Diencephalon (tissue), 1 donor: ENCODE data around the gene GALNT15. TPM values are rescaled to one million over a fixed set of nuclear protein-coding genes. Genes with fewer than 3 reads are reported as not detected.

Experiments
- total RNA-seq: library from RNA; depleted of rRNA; stranded (reverse); fragments of >200 nt; gene quantifications from one replicate; pipeline ENCODE4 v1.2.3, GENCODE V29; 2014

The GALNT15 gene, protein sequence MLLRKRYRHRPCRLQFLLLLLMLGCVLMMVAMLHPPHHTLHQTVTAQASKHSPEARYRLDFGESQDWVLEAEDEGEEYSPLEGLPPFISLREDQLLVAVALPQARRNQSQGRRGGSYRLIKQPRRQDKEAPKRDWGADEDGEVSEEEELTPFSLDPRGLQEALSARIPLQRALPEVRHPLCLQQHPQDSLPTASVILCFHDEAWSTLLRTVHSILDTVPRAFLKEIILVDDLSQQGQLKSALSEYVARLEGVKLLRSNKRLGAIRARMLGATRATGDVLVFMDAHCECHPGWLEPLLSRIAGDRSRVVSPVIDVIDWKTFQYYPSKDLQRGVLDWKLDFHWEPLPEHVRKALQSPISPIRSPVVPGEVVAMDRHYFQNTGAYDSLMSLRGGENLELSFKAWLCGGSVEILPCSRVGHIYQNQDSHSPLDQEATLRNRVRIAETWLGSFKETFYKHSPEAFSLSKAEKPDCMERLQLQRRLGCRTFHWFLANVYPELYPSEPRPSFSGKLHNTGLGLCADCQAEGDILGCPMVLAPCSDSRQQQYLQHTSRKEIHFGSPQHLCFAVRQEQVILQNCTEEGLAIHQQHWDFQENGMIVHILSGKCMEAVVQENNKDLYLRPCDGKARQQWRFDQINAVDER
- total RNA-seq: 5.8 TPM

DNA sequence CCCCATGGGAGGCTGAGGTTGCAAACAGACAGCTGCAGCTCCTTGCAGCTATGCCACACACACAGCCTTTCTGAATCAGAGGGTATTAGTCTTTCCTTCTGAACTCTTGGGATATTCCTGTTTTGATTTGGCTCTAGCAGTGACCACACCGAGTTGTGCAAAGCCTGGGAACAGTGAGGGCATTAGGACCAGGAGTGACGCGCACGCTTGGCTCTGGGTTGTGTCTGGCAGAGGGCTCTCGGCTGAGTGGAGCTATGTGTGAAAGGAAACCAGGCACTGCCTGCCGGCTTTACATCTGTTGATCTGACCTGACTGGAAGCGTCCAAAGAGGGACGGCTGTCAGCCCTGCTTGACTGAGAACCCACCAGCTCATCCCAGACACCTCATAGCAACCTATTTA lies at the start of gene GALNT15:
Gene GALNT15, plus strand, starts transcription at position 292 of the 400 bp plus-strand sequence. CDS start 472 bp downstream, outside the sequence.

DNA sequence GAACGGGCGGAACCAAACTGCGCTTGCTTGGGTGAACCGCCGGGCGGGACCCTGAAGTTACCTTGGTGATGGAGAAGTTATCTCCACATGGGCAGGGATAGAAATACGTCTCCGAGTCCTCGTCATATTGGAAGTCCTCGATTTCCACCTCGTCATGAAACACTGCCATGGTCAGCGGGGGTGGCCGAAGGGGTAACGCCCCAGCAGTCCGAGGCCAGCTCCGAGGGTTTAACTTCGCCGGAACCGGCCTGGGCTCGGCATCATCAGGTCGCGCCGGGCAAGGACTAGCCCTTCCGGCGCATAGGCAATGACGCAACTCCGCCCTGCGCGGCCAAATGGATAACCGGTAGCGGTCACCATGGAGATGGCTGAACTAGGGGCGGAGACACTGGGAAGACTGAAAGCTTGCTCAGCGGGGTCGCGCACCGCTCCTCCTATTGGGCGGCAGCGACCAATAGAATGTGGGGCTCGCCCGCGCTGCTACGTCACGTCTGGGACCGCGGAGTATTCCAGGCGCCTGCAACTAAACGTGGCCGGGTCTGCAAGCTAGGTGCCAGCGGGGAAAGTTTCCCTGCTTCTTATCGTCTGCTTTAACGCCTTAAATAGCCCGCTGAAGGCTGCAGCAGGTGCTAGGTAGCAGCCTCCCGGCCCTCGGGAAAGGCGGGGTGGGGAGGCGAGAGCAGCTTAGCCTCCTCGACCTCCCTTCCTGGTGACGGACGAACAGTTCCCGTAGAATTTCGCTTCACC lies 90.4 kb downstream of the GALNT15 start, which contains the start of the genes DPH3 and OXNAD1:
Gene DPH3, minus strand, starts transcription at position 236 of the 747 bp plus-strand sequence. Its CDS starts 67 bp downstream, at position 169.
Gene OXNAD1, plus strand, starts transcription at position 505 of the 747 bp plus-strand sequence. CDS start 5,741 bp downstream, outside the sequence.

Other genes starting within 250 kb of the GALNT15 start
- gene DPH3, start 90.3 kb downstream of the GALNT15 start, total RNA-seq: 37.1 TPM
- gene OXNAD1, start 90.5 kb downstream of the GALNT15 start, total RNA-seq: 22.6 TPM